GM18526 (cell line): ENCODE results near the gene TMEM196.

ENCODE experiments used
- POLR2A ChIP-seq: IDR thresholded peaks from 3 replicates; pipeline ENCODE4 v1.6.1; 2011; ENCODE audit not compliant: insufficient read length; ENCODE audit errors: extremely low read depth

TMEM196 gene

GRCh38 chr7:19728716-19729115, 44.7 kb downstream of the TMEM196 start:
- TF ChIP-seq POLR2A: no peak

GRCh38 chr7:19725770-19726169, 47.6 kb downstream of the TMEM196 start:
- TF ChIP-seq POLR2A: no peak

- no peak for TF ChIP-seq POLR2A
Observed at GRCh38 chr7:19715499-19715898, 57.9 kb downstream of the TMEM196 start.

- TF ChIP-seq POLR2A: no peak
Observed at GRCh38 chr7:19713676-19714075, 59.7 kb downstream of the TMEM196 start.

GRCh38 chr7:19709249-19709578, 64.2 kb downstream of the TMEM196 start:
- TF ChIP-seq POLR2A: no peak

GRCh38 chr7:19708397-19709248, 64.8 kb downstream of the TMEM196 start, which contains the start of gene POLR1F:
TSS of gene POLR1F (minus strand) at chr7:19709037. CDS start at chr7:19709016, 21 bp downstream.
- peak; percentile 97 for TF ChIP-seq POLR2A

- no peak for TF ChIP-seq POLR2A
Observed at GRCh38 chr7:19707240-19707639, 66.2 kb downstream of the TMEM196 start.

- TF ChIP-seq POLR2A: no peak
Observed at GRCh38 chr7:19705663-19706062, 67.8 kb downstream of the TMEM196 start.

- TF ChIP-seq POLR2A: no peak
Observed at GRCh38 chr7:19701471-19701870, 71.9 kb downstream of the TMEM196 start.

- no peak for TF ChIP-seq POLR2A
Observed at GRCh38 chr7:19700936-19701335, 72.5 kb downstream of the TMEM196 start.

GRCh38 chr7:19698331-19698730, 75.1 kb downstream of the TMEM196 start:
- no peak for TF ChIP-seq POLR2A

- no peak for TF ChIP-seq POLR2A
Observed at GRCh38 chr7:19696926-19697325, 76.5 kb downstream of the TMEM196 start.

- TF ChIP-seq POLR2A: no peak
Observed at GRCh38 chr7:19692111-19692828, 81.1 kb downstream of the TMEM196 start.

- no peak for TF ChIP-seq POLR2A
Observed at GRCh38 chr7:19690736-19691135, 82.7 kb downstream of the TMEM196 start.

- no peak for TF ChIP-seq POLR2A
Observed at GRCh38 chr7:19681596-19681995, 91.8 kb downstream of the TMEM196 start.

- TF ChIP-seq POLR2A: no peak
Observed at GRCh38 chr7:19677180-19677579, 96.2 kb downstream of the TMEM196 start.

- TF ChIP-seq POLR2A: no peak
Observed at GRCh38 chr7:19675816-19676215, 97.6 kb downstream of the TMEM196 start.
